GM23248 (cell line): ENCODE results near the gene KISS1. TPM values are rescaled to one million over a fixed set of nuclear protein-coding genes. Genes with fewer than 3 reads are reported as not detected.
"Not testable (repeated sequence)": the region's sequence is repeated elsewhere in the genome, so short reads cannot be mapped to it uniquely, and the experiment has no call there.

Experiments used
- DNase-seq: peaks from one replicate; pipeline ENCODE4 v3.0.0-alpha.2; 2015
- H2AFZ ChIP-seq: fragments of 200-600 bp; sonication (generic); 2 replicates; pipeline ENCODE4 v1.6.1; 2016; ENCODE audit warnings: antibody characterized with exemption
- H3F3A ChIP-seq: fragments of 200-600 bp; sonication (generic); 2 replicates; pipeline ENCODE4 v1.6.1; 2016; ENCODE audit warnings: mild to moderate bottlenecking, antibody characterized with exemption, mixed run types; ENCODE audit not compliant: insufficient read depth
- H3K27ac ChIP-seq: fragments of 200-600 bp; sonication (generic); 2 replicates; pipeline ENCODE4 v1.5.1; 2016; ENCODE audit warnings: mild to moderate bottlenecking
- H3K27me3 ChIP-seq: fragments of 200-600 bp; sonication (generic); replicated peaks from 2 replicates; pipeline ENCODE4 v1.6.1; 2016; ENCODE audit warnings: mild to moderate bottlenecking; ENCODE audit not compliant: insufficient read depth
- H3K36me3 ChIP-seq: fragments of 200-600 bp; sonication (generic); 2 replicates; pipeline ENCODE4 v1.6.1; 2016; ENCODE audit warnings: low read depth, mild to moderate bottlenecking
- H3K4me1 ChIP-seq: fragments of 200-600 bp; sonication (generic); 2 replicates; pipeline ENCODE4 v1.6.1; 2016; ENCODE audit warnings: mild to moderate bottlenecking; ENCODE audit not compliant: insufficient read depth
- H3K4me2 ChIP-seq: fragments of 200-600 bp; sonication (generic); one replicate; pipeline ENCODE4 v1.6.1; 2016; ENCODE audit warnings: mild to moderate bottlenecking; ENCODE audit not compliant: unreplicated experiment
- H3K4me3 ChIP-seq: fragments of 200-600 bp; sonication (generic); 2 replicates; pipeline ENCODE4 v1.5.1; 2016; ENCODE audit warnings: mild to moderate bottlenecking
- H3K79me2 ChIP-seq: fragments of 200-600 bp; sonication (generic); 2 replicates; pipeline ENCODE4 v1.6.1; 2016; ENCODE audit warnings: mild to moderate bottlenecking; ENCODE audit not compliant: insufficient read depth
- H3K9ac ChIP-seq: fragments of 200-600 bp; sonication (generic); 2 replicates; pipeline ENCODE4 v1.6.1; 2016; ENCODE audit warnings: mild to moderate bottlenecking
- H3K9me2 ChIP-seq: fragments of 200-600 bp; sonication (generic); 2 replicates; pipeline ENCODE4 v1.6.1; 2016; ENCODE audit warnings: mixed run types, mild to moderate bottlenecking, moderate library complexity; ENCODE audit not compliant: insufficient read depth
- H3K9me3 ChIP-seq: fragments of 200-600 bp; sonication (generic); one replicate; pipeline ENCODE4 v1.6.1; 2017; ENCODE audit warnings: low read depth
- H4K20me1 ChIP-seq: fragments of 200-600 bp; sonication (generic); 2 replicates; pipeline ENCODE4 v1.6.0; 2016; ENCODE audit not compliant: insufficient read depth
- EZH2 ChIP-seq: fragments of 200-600 bp; sonication (generic); IDR thresholded peaks from 2 replicates; pipeline ENCODE4 v1.6.1; 2018; ENCODE audit warnings: antibody characterized with exemption, mild to moderate bottlenecking; ENCODE audit not compliant: insufficient read depth, poor library complexity, severe bottlenecking
- EZH2phosphoT487 ChIP-seq: fragments of 200-600 bp; sonication (generic); IDR thresholded peaks from 2 replicates; pipeline ENCODE4 v1.6.1; 2018; ENCODE audit warnings: antibody characterized with exemption, moderate library complexity, mild to moderate bottlenecking, low read depth; ENCODE audit not compliant: insufficient read depth
- WGBS, 2 experiments: methylation state at CpG; one replicate each; pipeline ENCODE4 v1.1.6; 2015 to 2017; ENCODE audit warnings: low lambda C conversion rate in 2 of 2, low coverage in 1 of 2; ENCODE audit errors: missing lambda C conversion rate in 2 of 2; 5-methylcytosine and 5-hydroxymethylcytosine counted together
- in situ Hi-C: fragments of 300-500 bp; cut with MboI; formaldehyde crosslinking; loops from 2 replicates; pipeline ENCODE4 v1.15.0; 2020
- polyA plus RNA-seq: library from polyadenylated mRNA; unstranded; fragments of >200 nt; fragmentation: Nextera tagmentation; extraction: Ambion mirVana; gene quantifications from 2 replicates; pipeline ENCODE4 v1.2.1, GENCODE V29; 2016
- total RNA-seq: library from RNA; depleted of rRNA; stranded (reverse); fragments of >200 nt; shearing (Covaris generic); gene quantifications from 2 replicates; pipeline ENCODE4 v1.2.3, GENCODE V29; 2014

The KISS1 gene
- total and polyA plus RNA-seq, 2 experiments from 2014 or later, result not detected

DNA sequence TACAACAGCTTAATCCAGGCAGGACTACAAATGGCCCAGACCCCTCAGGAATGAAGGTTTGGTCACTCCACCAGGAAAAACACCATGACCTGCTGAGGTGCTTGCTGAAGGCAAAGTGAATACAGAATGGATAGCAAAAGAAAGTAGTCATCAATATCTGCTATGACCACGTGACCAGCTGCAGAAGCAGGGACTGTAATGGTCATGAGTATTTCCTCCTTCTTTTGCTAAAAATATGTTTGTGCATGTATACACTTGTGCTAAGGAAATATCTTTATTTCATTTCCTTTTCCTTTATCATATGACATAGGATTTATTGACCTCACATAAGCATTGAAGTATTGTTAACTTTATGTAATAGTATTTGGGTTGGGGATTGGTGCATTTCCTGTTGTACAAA, 43.9 kb upstream of the KISS1 start:
- Histone ChIP-seq H3K4me3 (no peak overlapping the region), H3K36me3 (no peaks in the 10 kb centered on the region), H3K9me2 (no peaks in the 10 kb centered on the region), H2AFZ (no peak overlapping the region), H3K9me3 (no peaks in the 10 kb centered on the region), H3K79me2 (no peaks in the 10 kb centered on the region), H3F3A (no peaks in the 10 kb centered on the region), H3K27me3 (no peaks in the 10 kb centered on the region), H3K9ac (no peak overlapping the region), H3K4me2 (no peak overlapping the region), H3K4me1 (no peaks in the 10 kb centered on the region), H4K20me1 (no peaks in the 10 kb centered on the region), H3K27ac (no peak overlapping the region)
- DNase-seq, result no peak
- no peak for TF ChIP-seq EZH2
- no peak for TF ChIP-seq EZH2phosphoT487
- in situ Hi-C loops, result no loop called here
- WGBS, 2 experiments, result 88% methylated on average over 1 of the region's 1 CpG

DNA sequence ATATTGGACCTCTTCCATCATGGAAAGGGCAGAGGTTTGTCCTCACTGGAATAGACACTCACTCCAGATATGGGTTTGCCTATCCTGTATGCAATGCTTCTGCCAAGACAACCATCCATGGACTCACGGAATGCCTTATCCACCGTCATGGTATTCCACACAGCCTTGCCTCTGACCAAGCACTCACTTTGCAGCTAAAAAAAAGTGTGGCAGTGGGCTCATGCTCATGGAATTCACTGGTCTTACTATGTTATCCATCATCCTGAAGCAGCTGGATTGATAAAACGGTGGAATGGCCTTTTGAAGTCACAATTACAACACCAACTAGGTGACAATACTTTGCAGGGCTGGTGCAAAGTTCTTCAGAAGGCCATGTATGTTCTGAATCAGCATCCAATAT, 43.1 kb upstream of the KISS1 start:
- H3K36me3 ChIP-seq, H3K79me2 ChIP-seq, H4K20me1 ChIP-seq, H3K27ac ChIP-seq, H2AFZ ChIP-seq, H3K9me3 ChIP-seq, H3K9ac ChIP-seq, H3K4me2 ChIP-seq, H3K27me3 ChIP-seq, H3K9me2 ChIP-seq, DNase-seq, H3F3A ChIP-seq, H3K4me3 ChIP-seq, H3K4me1 ChIP-seq, in situ Hi-C loops: not testable (repeated sequence)
- 66 to 72% methylated on average over 3 of the region's 3 CpGs for WGBS, 2 experiments

- H2AFZ ChIP-seq, H3K36me3 ChIP-seq, H3K9me2 ChIP-seq, H3K9ac ChIP-seq, H3F3A ChIP-seq, H3K27me3 ChIP-seq, H3K4me2 ChIP-seq, H3K27ac ChIP-seq, H4K20me1 ChIP-seq, DNase-seq, in situ Hi-C loops, H3K9me3 ChIP-seq, H3K4me1 ChIP-seq, H3K4me3 ChIP-seq, H3K79me2 ChIP-seq: not testable (repeated sequence)
- 87 to 93% methylated on average over 2 of the region's 2 CpGs for WGBS, 2 experiments
These were observed 42.2 kb upstream of the KISS1 start for GRCh38 chr1:204238520-204238919.

- H3K9me3 ChIP-seq, H3K4me3 ChIP-seq, H3K4me2 ChIP-seq, H3K4me1 ChIP-seq, DNase-seq, H3K9me2 ChIP-seq, H3K27ac ChIP-seq, H3K9ac ChIP-seq, H3K79me2 ChIP-seq, H2AFZ ChIP-seq, in situ Hi-C loops, H3K27me3 ChIP-seq, H3K36me3 ChIP-seq, H3F3A ChIP-seq, H4K20me1 ChIP-seq: not testable (repeated sequence)
- WGBS, 2 experiments, result 97 to 100% methylated on average over 1 of the region's 1 CpG
These were observed 41.2 kb upstream of the KISS1 start for GRCh38 chr1:204237515-204237914.

DNA sequence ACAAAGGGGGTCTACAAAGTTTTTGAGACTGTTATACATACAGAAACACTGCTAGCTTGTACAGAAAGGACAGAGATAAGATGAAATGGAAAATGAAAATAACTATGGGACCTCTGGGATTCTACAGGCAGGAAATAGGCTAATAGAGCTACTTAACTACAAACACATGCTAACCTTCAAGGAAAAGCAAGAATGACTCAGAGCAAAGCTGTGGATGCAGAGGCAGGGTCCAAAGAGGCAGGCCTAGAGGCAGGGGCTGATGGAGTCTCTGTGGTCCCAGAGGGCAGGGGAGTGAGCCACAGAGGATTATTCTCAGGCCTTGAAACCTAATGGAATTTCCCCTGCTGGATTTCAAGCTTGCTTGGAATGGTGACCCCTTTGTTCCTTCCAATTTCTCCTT, 36.2 kb upstream of the KISS1 start:
- H4K20me1 ChIP-seq, result no peaks in the 10 kb centered on the region
- peaks cover 8% of the 10 kb centered on the region for H3K4me1 ChIP-seq
- no peak overlapping the region for H3K9ac ChIP-seq
- no peak overlapping the region for H3K4me2 ChIP-seq
- TF ChIP-seq EZH2 (no peak), EZH2phosphoT487 (no peak)
- H3K4me3 ChIP-seq, result no peak overlapping the region
- DNase-seq, result peak; percentile 65
- no peaks in the 10 kb centered on the region for H3F3A ChIP-seq
- no peak overlapping the region for H3K27ac ChIP-seq
- in situ Hi-C loops, result no loop called here
- H3K36me3 ChIP-seq, result no peaks in the 10 kb centered on the region
- no peaks in the 10 kb centered on the region for H3K79me2 ChIP-seq
- H3K9me2 ChIP-seq, result no peaks in the 10 kb centered on the region
- no peaks in the 10 kb centered on the region for H3K9me3 ChIP-seq
- no peaks in the 10 kb centered on the region for H3K27me3 ChIP-seq
- H2AFZ ChIP-seq, result no peak overlapping the region
